HG02763 (cell line): ENCODE measurements around the gene TPPP.

Experiments
- ATAC-seq: cut with Tn5 transposase; IDR thresholded peaks from one replicate; pipeline ENCODE4 v1.9.1; 2021; ENCODE audit warnings: mild to moderate bottlenecking, moderate library complexity; ENCODE audit not compliant: unreplicated experiment

TPPP gene

DNA sequence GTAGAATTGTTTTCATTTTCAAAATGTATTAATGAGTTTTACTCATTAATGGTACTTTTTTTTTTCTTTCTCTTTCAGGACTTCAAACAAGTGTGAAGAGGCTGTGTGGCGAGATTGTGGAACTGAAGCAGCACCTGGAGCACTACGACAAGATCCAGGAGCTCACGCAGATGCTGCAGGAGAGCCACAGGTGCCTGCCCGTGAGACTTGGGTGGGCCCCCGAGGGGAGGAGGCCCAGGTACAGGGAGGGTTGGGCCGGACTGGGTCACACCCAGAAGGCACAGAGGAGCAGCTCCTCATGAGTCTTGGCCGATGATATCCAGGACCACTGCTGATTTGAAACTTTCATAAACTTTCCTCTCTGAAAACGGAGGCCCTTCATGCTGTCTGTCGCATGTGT, 45.4 kb downstream of the TPPP start:
- no peak for ATAC-seq

- no peak for ATAC-seq
Observed at GRCh38 chr5:647311-647710, 45.8 kb downstream of the TPPP start.

- no peak for ATAC-seq
Observed at GRCh38 chr5:646396-647201, 46.6 kb downstream of the TPPP start.

DNA sequence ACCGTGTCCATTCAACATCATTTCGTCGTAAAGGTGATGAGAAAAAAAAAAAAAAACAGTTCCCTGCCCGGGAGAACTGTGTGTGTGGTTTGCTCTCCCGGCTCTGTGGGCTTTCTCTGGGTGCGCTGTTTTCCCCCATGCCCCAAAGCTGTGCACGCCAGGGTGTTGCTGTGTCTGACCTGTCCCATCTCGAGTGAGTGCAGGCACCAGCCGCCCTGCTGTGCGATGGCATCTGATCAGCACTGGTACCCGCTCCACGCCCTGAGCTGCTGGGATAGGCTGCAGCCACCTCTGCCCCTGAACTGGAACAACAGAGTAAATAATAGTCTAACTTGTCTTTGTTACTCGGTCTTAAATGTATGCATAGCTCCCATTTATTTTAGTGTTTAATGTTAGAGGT, 47.7 kb downstream of the TPPP start:
- ATAC-seq: no peak

- no peak for ATAC-seq
Observed at GRCh38 chr5:644971-645370, 48.2 kb downstream of the TPPP start.

DNA sequence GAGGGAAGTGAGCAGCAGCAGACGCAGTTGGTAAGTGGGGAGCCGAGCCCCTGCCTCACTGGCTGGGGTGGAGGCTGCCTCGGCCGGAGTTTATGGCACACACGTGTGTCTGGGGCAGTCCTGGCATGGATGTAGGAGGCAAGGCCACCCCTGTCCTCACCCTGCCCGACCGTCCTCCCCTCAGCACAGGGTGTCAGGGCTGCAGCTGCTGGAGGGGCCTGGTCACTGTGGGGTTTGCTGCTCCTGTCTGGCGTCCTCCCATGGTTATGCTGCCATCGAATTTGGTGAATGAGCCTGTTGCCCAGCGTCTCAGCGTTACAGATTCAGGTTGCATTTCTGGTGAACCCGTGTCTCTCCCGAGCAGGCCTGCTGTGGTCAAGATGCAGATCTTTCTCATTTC, 48.6 kb downstream of the TPPP start:
- ATAC-seq: no peak

DNA sequence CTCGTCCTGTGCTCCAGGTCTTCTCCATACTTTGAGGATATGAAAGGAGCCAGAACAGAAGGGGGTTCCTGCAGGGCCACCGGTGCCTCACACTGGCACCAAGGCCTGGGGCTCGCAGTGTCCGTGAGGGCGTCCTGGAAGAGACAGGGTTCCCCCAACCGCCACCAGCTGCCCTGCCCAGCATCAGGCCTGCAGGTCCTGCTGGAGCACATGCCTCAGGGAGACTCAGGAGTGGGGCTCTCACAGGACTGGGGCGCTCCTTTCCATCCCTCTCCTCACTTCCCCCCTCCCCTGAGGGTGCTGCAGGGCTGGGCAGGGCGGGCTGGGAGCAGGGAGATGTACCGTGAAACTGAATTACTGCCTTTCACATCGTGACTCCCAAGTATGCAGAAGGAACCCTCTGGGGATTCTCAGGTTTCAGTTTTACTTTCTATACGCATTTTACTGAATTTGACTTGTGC, 49.3 kb downstream of the TPPP start:
- ATAC-seq: peak; percentile 52

- peak; percentile 34 for ATAC-seq
Observed at GRCh38 chr5:643351-643801, 49.8 kb downstream of the TPPP start.

- no peak for ATAC-seq
Observed at GRCh38 chr5:642481-642880, 50.7 kb downstream of the TPPP start.

GRCh38 chr5:641331-641765, 51.8 kb downstream of the TPPP start:
- no peak for ATAC-seq

- ATAC-seq: no peak
Observed at GRCh38 chr5:640461-641330, 52.5 kb downstream of the TPPP start.

GRCh38 chr5:639584-640213, 53.5 kb downstream of the TPPP start:
- no peak for ATAC-seq

GRCh38 chr5:639253-639530, 54.0 kb downstream of the TPPP start:
- no peak for ATAC-seq

DNA sequence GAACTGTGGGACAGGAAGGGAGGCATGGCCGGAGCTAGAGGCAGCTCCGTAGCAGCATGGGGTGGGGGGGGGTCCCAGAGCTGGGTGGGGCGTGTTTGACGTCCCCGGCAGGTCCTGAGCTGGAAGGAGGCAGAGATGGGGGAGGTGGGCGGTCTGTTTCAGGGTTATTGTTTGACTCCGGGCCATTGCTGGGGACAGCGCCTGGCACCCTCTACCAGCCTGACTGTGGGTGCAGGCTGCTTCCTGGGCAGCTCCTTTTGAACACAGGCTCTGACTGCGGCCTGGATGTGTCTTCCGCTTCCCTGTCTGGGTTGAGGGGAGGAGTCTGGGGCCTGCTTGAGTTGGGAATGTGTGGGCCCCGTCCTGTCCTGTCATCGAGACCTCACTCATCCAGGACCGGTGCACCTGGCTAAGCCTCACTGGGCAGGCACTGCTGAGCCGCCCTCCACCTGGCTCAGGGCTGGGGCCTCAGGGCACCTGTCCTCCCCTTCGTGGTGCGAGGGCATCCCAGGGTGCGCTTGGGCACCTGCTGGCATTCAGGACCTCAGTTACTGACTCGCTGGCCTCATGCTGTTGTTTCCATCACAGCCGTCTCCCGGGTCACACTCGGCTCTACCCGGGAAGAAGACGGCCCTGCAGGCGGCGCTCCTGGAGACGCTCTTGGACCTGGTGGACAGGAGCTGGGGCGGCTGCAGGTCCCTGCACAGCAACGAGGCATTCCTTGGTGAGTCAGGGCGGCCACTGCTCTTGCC, 54.5 kb downstream of the TPPP start:
- ATAC-seq: no peak

DNA sequence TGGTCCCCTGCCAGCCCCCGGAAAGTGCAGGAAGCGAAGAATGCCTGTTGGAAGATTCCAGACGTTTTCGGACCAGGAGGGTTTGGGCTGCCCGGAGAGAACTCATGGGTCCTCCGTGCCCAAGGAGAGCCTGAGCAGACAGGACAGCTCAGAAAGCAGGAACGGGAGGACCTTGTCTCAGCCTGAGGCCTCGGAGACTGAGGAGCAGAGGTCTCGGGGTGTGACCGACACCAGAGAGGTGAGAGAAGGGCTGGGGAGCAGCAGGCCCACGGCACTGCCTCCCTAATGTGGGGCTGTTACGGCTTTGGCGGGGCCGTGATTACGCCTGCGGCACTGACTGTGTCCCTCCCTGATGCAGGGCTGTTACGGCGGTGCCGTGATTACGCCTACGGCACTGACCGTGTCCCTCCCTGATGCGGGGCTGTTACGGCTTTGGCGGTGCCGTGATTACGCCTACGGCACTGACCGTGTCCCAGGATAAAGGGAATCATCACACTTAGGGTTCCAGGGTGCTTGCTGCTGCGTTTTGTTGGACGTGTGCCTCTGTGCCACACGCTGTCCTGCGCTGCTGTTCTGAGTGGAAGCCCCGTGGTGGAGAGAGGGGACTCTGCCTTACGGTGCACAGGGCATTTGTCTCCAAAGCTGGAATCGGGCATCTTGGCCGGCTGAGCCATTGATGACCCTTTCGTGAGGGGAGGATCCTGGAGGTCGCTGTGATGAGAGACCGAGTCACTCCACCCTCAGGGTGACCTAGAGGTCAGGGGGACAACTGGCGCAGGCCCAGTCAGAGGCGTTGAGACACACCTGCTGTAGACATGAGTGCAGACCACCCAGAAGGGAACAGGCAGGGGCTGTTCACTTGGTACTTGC, 55.3 kb downstream of the TPPP start:
- no peak for ATAC-seq

GRCh38 chr5:636951-637350, 56.2 kb downstream of the TPPP start:
- no peak for ATAC-seq

DNA sequence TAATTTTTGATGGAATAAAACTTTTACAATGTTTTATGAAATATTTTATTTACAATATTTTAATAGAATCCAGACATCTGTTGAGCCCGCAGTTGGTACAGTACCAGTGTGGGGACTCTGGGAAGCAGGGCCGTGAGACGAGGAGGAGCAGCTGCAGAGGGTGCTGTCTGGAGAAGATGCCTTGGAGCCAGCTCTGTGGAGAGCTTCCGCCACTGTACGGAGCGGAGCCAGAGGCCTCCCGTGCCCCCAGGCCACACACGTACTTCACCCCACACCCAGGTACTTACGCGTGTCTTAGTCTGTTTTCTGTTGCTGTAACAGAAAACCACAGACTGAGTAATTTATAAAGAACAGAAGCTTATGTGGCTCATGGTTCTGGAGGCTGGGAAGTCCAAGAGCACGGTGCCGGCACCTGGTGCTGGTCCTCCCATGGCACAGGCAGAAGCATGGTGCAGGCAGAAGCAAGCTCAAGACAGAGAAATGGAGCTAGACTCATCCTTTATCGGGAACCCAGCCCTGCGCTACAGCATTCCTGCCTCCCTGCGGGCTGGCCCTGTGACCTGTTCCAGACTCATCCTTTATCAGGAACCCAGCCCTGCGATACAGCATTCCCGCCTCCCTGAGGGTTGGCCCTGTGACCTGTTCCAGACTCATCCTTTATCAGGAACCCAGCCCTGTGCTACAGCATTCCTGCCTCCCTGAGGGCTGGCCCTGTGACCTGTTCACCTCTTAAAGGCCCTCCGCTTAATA, 57.7 kb downstream of the TPPP start:
- no peak for ATAC-seq

DNA sequence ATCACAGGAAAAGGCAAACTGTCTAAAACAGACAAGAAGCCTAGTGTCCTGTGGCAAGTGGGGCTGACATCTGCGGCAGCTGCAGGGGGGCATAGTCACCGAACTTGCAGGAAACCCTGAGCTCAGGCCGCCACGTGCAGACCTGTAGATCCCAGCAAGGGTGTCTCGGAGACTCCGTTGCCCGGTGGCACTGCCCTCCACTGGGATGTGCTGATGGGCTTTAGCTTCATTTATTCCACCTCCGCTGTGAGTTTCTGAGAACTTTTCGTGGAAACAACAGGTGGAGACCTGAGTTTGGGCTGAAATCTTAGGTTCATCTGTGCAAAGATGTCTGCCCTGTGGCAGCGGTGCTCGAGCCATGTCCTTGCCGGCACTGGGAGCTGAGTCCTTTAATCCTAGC, 59.0 kb downstream of the TPPP start:
- no peak for ATAC-seq

DNA sequence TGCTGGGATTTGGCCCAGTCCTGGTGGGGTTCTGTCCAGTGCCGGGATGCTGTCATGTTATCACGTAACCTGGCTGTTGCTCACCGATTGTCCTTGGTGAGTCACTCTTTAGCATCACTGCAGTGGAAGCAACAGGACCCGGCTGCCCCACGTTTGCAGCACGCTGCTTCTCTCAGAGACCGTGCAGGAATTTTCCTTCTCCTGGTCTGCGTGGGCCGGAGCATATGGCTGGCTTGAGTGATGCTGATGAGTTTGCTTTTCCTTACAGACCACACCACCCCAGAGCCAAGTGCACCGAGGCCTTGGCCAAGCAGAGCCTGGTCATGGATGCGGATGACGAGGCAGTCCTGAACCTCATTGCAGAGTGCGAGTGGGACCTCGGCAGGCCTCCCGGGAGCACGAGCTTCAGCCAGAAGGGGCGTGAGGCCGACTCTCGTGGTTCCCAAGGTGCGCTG, 59.6 kb downstream of the TPPP start:
- no peak for ATAC-seq
